Amygdala (tissue), 56 donors: ENCODE results near the gene CHRNB4.
"Not testable (repeated sequence)": the region's sequence is repeated elsewhere in the genome, so short reads cannot be mapped to it uniquely, and the experiment has no call there.

Experiments
- DNase-seq, 56 donors: peaks; one replicate each; lab custom pipeline; 2025; lab: John Stamatoyannopoulos, UW

CHRNB4 gene

GRCh38 chr15:78619022-78619950 lies 21.7 kb downstream of the CHRNB4 start:
- DNase-seq, result no peak

GRCh38 chr15:78618490-78618934 lies 22.5 kb downstream of the CHRNB4 start:
- peak; percentile 10 to 97 (median 58) for DNase-seq

- DNase-seq, result no peak
Measured at GRCh38 chr15:78618064-78618463, 22.9 kb downstream of the CHRNB4 start.

GRCh38 chr15:78617516-78617915 lies 23.5 kb downstream of the CHRNB4 start:
- DNase-seq, result no peak

- no peak for DNase-seq
Measured at GRCh38 chr15:78617076-78617475, 23.9 kb downstream of the CHRNB4 start.

GRCh38 chr15:78616506-78616905 lies 24.5 kb downstream of the CHRNB4 start:
- no peak for DNase-seq

- no peak for DNase-seq
Measured at GRCh38 chr15:78615151-78615589, 25.8 kb downstream of the CHRNB4 start.

- DNase-seq, result no peak
Measured at GRCh38 chr15:78614021-78614420, 27.0 kb downstream of the CHRNB4 start.

- DNase-seq, result not testable (repeated sequence)
Measured at GRCh38 chr15:78609551-78609950, 31.5 kb downstream of the CHRNB4 start.

GRCh38 chr15:78605680-78606079 lies 35.3 kb downstream of the CHRNB4 start:
- no peak for DNase-seq

GRCh38 chr15:78605201-78605600 lies 35.8 kb downstream of the CHRNB4 start:
- no peak for DNase-seq

GRCh38 chr15:78604420-78604819 lies 36.6 kb downstream of the CHRNB4 start:
- DNase-seq, result no peak

- no peak for DNase-seq
Measured at GRCh38 chr15:78603467-78603866, 37.5 kb downstream of the CHRNB4 start.

GRCh38 chr15:78599189-78599588 lies 41.8 kb downstream of the CHRNB4 start:
- no peak for DNase-seq

- no peak for DNase-seq
Measured at GRCh38 chr15:78598348-78598747, 42.7 kb downstream of the CHRNB4 start.

GRCh38 chr15:78597583-78597982 lies 43.4 kb downstream of the CHRNB4 start:
- DNase-seq, result no peak

- DNase-seq, result no peak
Measured at GRCh38 chr15:78574944-78575343, 66.1 kb downstream of the CHRNB4 start.
